GM19438 (cell line): ENCODE data around the gene ACTA1.
A peak's percentile ranks its signal among the peaks of the same experiment; 100 is the strongest.
"Not testable (repeated sequence)": the region's sequence is repeated elsewhere in the genome, so short reads cannot be mapped to it uniquely, and the experiment has no call there.

ENCODE experiments used
- ATAC-seq: cut with Tn5 transposase; IDR thresholded peaks from one replicate; pipeline ENCODE4 v1.9.1; 2021; ENCODE audit warnings: low read depth; ENCODE audit not compliant: unreplicated experiment

The ACTA1 gene

GRCh38 chr1:229434005-229434640 lies at the start of gene ACTA1:
Gene ACTA1 (minus strand): TSS chr1:229434094. CDS start chr1:229433115, 979 bp downstream.
- ATAC-seq = no peak

GRCh38 chr1:229482511-229482910 lies 48.6 kb upstream of the ACTA1 start:
- no peak for ATAC-seq

DNA sequence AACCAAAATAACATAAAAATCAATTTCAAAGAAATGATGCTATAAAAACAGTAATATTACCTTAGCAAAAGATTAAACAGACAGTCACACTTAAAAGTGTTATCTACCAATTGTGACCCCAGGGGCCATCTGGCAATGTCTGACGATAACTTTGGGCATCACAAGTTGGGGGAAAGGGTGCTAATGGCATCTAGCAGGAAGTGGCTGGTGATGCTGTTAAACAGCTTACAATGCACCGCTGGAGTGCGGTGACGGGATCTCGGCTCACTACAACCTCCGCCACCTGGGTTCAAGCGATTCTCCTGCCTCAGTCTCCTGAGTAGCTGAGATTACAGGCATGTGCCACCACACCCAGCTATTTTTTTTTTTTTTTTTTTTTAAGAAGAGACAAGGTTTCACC lies 46.6 kb upstream of the ACTA1 start:
- ATAC-seq = no peak

DNA sequence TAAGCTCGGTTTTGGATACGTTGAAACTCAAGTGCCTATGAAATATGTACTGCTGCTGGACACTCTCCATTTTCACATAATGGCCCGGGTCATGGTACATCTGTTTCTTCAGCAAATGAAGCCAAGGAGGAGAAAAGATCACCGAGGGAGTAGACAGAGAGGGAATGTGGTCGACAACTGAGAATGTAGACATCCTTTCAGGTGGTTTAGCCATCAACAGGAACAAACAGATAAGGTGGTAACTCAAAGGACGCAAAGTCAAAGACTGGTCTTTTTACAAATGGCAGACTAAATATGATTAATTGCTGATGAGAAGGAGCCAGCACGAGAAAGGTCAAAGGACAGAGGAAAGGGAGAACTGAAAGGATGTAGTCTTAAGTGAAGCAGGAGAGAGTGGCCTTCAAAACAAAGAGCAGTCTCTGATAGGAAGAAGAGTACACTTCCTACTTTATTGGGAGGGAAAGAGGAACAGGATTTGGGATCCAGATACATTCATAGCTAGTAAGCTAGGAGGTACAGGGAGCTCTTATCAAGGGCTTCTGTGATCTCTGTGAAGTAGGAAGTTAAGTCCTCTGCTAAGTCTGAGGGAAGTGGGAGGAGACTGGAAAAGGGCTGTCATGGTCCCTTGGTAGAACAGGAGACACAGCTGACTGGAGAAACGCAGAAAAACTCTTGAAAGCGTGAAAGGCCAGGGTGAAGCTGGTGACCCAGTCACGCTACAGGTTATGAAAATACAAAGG lies 45.9 kb upstream of the ACTA1 start:
- ATAC-seq = peak; percentile 78

GRCh38 chr1:229478852-229479251 lies 45.0 kb upstream of the ACTA1 start:
- ATAC-seq = peak; percentile 63

DNA sequence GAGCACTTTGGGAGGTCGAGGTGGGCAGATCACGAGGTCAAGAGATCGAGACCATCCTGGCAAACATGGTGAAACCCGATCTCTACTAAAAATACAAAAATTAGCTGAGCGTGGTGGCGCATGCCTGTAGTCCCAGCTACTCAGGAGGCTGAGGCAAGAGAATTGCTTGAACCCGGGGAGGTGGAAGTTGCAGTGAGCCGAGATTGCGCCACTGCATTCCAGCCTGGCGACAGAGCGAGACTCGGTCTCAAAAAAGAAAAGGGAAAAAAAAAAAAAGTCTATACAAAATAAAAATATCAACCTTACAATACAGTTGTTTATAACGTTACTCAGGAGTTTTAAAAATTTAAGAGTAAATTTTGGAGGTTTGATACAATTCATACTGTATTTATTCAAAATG lies 42.0 kb upstream of the ACTA1 start:
- not testable (repeated sequence) for ATAC-seq

DNA sequence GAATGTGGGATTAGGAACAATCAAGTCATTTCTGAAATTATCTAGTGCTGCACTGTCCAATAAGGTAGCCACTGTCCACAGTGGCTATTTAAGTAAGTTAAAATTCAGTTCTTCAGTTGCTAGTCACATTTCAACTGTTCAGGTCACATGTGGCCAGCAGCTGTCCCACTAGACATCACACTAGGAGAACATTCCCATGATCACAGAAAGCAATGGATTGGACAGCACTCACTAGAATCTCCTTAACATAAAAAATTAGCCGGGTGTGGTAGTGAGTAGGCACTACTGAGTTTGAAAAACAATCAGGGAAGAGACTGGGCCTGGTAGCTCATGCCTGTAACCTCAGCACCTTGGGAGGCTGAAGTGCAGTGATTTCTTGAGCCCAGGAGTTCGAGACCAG lies 40.6 kb upstream of the ACTA1 start:
- no peak for ATAC-seq

DNA sequence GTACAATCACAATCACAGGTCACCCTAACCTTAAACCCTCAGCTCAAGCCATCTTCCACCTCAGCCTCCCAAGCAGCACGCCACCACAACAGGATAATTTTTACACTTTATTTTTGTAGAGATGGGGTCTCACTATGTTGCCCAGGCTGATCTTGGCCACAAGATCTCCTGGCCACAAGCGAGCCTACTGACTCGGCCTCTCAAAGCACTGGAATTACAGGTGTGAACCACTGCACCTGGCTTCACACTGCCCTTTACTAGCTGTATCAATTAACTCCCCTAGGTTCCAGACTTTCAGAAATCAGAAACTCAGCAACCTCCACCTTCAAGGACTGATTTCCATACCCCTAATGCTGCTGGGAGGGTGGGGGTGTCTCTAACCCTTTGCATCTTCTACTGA lies 37.3 kb upstream of the ACTA1 start:
- ATAC-seq = no peak

GRCh38 chr1:229470406-229471043 lies 36.6 kb upstream of the ACTA1 start:
- ATAC-seq = no peak

DNA sequence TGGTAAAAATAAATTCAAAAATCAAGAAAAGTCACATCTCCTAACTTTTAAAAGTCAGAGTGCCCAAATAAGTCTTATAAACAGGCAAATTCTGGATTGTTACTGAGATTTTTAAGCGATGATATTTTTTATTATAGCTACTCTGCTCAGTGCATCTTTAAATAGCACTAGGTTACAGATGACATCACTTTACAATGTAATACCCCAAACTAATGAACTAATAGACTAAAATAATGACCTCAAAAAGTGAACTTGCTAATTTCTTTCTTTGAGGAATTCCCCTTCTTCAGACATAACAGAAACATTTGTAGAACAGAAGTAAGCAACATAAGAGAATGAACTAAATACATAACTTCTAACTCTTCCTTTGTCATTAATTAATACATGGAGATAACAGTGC lies 33.0 kb upstream of the ACTA1 start:
- ATAC-seq = no peak

DNA sequence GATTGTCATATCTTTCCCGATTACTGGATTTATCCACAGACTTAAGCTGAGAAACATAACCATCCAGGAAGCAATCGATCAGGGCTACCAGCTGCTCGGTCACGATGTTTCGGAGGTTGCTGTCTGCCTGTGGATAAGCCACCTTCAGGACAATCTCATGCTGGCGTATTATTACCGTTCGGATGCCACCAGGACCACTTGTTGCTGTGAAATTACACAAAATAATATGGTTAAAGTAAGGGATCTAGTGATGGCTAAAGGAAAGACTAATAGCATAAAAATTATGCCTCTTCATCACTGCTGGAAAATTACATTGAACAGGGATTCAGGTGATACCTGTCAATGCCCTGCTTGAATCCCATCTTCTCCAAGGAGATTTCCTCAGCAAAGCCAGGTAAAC lies 30.8 kb upstream of the ACTA1 start:
- no peak for ATAC-seq

- no peak for ATAC-seq
These were observed 27.3 kb upstream of the ACTA1 start for GRCh38 chr1:229461032-229461668.

DNA sequence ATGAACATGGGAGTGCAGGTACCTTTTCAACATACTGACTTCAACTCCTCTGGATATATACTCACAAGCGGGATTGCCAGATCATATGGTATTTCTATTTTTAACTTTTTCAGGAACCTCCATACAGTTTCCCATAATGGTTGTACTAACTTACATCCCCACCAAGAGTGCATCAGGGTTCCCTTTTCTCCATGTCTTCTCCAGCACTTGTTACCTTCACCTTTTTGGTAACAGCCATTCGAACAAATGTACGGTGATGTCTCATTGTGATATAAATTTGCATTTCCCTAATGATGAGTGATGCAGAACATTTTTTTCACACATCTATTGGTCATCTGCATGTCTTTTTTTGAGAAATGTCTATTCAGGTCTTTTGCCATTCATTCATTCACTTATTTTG lies 25.9 kb upstream of the ACTA1 start:
- no peak for ATAC-seq

DNA sequence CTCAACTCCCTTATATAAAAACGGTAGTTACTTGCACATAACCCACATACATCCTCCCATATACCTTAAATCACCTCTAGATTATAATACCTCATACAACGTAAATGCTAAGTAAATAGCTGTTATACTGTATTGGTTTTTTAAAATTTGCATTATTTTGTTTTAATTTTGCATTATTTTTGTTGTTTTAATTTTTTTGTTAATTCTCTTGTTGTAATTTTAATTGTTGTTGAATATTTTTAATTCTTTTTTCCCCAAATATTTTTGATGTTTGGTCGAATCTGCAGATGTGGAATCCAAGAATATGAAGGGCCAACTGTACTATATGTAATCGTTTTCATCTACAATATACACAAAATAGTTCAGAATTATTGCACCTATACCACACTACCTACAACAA lies 23.5 kb upstream of the ACTA1 start:
- no peak for ATAC-seq

GRCh38 chr1:229456016-229456415 lies 22.1 kb upstream of the ACTA1 start:
- ATAC-seq = no peak

DNA sequence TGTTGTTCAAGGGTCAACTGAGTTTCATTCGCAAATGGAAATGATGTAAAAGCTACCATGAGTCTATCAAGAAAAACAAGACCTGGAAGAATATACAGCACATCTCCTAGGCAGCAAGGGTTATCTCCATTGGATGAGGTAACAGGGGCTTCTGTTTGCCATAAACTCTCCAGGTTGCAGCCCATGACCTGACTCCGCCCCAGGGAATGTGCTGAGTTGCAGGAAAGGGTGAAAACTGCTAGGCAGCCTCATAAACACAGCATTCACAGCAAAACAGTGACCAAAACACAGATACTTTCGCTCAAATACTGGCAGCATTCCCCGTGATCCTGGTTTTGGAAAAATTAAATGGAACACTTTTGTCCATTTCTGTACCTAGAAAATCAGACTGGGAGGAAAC lies 20.2 kb upstream of the ACTA1 start:
- no peak for ATAC-seq

DNA sequence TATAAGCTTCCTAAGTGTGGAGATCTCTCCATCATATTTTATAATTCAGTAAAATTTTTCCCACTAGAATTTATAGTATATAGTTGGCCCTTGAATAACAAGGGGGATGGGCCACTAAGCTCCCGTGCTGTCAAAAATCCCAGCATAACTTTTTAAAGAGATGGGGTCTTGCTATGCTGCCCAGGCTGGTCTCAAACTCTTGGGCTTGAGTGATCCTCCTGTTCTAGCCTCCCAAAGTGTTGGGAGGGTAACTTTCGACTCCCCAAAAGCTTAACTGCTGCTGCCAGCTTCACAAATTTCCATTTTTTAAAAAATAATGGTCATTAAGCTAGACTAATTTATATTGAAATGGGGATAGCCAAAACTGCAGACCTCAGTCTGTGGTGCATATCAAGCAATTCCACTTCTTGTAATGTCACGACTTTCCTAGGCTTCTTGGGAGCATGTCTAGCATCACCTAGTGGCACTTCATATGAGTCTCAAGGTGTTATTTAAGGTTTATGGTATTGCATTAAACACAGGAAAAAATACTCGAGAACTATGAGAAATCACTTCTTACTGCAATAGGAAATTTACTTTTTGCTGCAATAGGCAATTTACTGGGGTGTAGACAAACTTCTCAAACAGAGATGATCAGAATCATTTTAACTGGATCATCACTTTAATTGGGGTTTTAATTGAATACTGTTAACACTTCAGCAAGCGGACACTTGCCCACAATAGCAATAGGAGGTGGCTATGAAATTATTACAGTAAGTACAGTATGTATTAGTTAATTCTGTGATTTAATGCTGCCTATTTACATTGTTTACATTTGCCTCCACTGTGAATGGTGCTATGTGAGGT lies 19.3 kb upstream of the ACTA1 start:
- ATAC-seq = no peak

- no peak for ATAC-seq
These were observed 15.0 kb upstream of the ACTA1 start for GRCh38 chr1:229448845-229449244.

DNA sequence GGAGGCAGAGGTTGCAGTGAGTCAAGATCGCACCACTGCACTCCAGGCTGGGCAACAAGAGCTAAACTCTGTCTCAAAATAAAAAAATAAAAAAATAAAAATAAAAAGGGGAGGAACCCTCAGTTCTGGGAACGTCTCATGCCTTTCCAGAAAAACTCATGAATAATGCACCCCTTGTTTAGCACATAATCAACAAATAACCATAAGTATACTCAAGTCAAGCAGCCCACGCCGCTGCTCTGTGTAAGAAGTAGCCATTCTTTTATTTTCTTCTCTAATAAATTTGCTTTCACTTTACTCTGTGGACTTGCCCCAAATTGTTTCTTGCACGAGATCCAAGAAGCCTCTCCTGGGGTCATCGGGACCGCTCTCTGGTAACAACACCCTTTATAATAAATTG lies 14.5 kb upstream of the ACTA1 start:
- no peak for ATAC-seq

DNA sequence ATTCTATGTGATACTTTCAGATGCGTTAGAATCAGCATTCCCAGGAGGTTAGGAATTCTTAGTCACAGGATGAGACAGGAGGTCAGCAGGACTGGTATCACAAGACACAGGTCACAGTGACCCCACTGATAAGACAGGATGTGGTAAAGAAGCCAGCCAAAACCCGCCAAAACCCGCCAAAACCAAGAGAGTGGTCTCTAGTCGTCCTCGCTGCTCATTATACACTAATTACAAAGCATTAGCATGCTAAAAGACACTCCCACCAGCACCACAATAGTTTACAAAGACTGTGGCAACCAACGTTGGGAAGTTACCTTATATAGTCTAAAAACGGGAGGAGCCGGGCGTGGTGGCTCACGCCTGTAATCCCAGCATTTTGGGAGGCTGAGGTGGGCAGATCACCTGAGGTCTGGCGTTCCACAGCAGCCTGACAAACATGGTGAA lies 13.9 kb upstream of the ACTA1 start:
- no peak for ATAC-seq
